Measurements from ENCODE around the gene SLC26A9.

DNA sequence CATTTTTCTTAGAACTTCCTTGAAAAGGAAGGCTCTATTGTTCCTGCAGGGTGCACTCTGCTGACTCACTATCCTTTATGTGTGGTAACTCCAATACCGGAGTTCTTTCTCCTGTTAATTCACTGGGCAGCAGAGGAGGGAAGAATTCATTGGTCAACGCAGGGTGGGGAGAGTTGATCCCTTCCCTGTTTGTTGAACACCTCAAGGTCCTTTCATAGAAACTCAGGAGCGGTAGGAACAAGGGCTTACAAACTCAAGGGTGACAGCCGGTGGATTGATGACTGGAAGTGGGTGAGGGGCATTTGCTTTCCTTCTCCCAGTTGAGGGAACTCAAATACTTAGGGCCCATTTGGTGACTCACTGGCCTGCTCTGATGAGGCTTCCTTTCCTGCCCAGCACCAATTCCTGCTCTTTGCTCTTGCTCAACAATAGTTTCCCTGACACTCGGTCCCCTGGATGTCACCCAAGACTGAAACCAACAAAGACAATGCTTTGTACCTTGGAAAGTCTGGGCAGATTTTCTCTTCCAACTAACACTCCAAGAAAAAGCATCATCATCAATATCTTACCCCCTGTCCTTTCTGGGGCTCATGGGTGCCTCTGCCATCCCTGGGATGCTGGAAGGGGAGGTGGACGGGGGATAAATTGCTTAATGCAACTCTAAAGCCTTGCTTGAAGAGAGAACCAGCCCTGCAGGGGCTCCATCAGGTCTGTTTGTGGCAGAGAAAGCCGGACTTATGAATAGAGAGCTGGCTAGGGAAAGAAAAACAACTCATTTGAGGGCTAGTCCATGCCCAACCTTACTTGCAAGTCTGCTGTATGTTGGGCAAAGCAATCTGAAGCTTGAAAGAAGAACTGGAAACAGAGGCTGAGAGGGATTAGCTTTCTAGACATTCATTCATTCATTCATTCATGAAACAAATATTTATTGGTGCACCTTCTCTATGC, 9.3 kb downstream of the SLC26A9 start:
- TF ChIP-seq ZFP3 (tag by site-specific recombination; IDR thresholded peaks at IDR 0.05; ENCODE audit: low read depth) (no peak), ZNF530 (tag by site-specific recombination; IDR thresholded peaks at IDR 0.05; ENCODE audit: low read depth) (no peak)
- TF ChIP-seq, protein P1, sequence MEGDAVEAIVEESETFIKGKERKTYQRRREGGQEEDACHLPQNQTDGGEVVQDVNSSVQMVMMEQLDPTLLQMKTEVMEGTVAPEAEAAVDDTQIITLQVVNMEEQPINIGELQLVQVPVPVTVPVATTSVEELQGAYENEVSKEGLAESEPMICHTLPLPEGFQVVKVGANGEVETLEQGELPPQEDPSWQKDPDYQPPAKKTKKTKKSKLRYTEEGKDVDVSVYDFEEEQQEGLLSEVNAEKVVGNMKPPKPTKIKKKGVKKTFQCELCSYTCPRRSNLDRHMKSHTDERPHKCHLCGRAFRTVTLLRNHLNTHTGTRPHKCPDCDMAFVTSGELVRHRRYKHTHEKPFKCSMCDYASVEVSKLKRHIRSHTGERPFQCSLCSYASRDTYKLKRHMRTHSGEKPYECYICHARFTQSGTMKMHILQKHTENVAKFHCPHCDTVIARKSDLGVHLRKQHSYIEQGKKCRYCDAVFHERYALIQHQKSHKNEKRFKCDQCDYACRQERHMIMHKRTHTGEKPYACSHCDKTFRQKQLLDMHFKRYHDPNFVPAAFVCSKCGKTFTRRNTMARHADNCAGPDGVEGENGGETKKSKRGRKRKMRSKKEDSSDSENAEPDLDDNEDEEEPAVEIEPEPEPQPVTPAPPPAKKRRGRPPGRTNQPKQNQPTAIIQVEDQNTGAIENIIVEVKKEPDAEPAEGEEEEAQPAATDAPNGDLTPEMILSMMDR (tag by site-specific recombination; IDR thresholded peaks at IDR 0.05) = no peak
- TF ChIP-seq, protein P2, sequence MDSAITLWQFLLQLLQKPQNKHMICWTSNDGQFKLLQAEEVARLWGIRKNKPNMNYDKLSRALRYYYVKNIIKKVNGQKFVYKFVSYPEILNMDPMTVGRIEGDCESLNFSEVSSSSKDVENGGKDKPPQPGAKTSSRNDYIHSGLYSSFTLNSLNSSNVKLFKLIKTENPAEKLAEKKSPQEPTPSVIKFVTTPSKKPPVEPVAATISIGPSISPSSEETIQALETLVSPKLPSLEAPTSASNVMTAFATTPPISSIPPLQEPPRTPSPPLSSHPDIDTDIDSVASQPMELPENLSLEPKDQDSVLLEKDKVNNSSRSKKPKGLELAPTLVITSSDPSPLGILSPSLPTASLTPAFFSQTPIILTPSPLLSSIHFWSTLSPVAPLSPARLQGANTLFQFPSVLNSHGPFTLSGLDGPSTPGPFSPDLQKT (IDR thresholded peaks at IDR 0.05; ENCODE audit: borderline replicate concordance, low read depth, low read length) = no peak
- TF ChIP-seq, protein P3, sequence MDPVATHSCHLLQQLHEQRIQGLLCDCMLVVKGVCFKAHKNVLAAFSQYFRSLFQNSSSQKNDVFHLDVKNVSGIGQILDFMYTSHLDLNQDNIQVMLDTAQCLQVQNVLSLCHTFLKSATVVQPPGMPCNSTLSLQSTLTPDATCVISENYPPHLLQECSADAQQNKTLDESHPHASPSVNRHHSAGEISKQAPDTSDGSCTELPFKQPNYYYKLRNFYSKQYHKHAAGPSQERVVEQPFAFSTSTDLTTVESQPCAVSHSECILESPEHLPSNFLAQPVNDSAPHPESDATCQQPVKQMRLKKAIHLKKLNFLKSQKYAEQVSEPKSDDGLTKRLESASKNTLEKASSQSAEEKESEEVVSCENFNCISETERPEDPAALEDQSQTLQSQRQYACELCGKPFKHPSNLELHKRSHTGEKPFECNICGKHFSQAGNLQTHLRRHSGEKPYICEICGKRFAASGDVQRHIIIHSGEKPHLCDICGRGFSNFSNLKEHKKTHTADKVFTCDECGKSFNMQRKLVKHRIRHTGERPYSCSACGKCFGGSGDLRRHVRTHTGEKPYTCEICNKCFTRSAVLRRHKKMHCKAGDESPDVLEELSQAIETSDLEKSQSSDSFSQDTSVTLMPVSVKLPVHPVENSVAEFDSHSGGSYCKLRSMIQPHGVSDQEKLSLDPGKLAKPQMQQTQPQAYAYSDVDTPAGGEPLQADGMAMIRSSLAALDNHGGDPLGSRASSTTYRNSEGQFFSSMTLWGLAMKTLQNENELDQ (tag by site-specific recombination; IDR thresholded peaks at IDR 0.05; ENCODE audit: low read depth) = no peak
